HCT116 (cell line): ENCODE data around the gene ADIRF.
"Not testable (repeated sequence)": the region's sequence is repeated elsewhere in the genome, so short reads cannot be mapped to it uniquely, and the experiment has no call there.

Experiments
- CTCF ChIP-seq, 3 experiments: fragments of 200-600 bp in 1 of 3; sonication (generic) in 1 of 3; IDR thresholded peaks in 2 of 3; conservative IDR thresholded peaks in 1 of 3; 2 replicates each; pipeline ENCODE4 v1.5.1; 2012 to 2017; ENCODE audit warnings: low read depth in 2 of 3, low read length in 2 of 3, antibody characterized with exemption in 1 of 3, borderline replicate concordance in 1 of 3, control low read depth in 1 of 3, mild to moderate bottlenecking in 1 of 3, mixed read lengths in 1 of 3, mixed run types in 1 of 3, moderate library complexity in 1 of 3; ENCODE audit not compliant: insufficient read depth in 1 of 3
- ELF1 ChIP-seq: IDR thresholded peaks from 2 replicates; pipeline ENCODE4 v1.6.1; 2012; ENCODE audit warnings: low read depth, borderline replicate concordance
- EZH2phosphoT487 ChIP-seq: fragments of 200-600 bp; IDR thresholded peaks from 2 replicates; pipeline ENCODE4 v1.6.1; 2018; ENCODE audit warnings: antibody characterized with exemption, borderline replicate concordance

- not testable (repeated sequence) for TF ChIP-seq EZH2phosphoT487; CTCF (IDR thresholded peaks at IDR 0.05 in 2 of 3, conservative IDR thresholded peaks at IDR 0.05 in 1 of 3; ENCODE audit: borderline replicate concordance in 1 of 3, insufficient read depth in 1 of 3, low read depth in 2 of 3, low read length in 2 of 3); ELF1
Measured at GRCh38 chr10:87007124-87007523, 38.8 kb downstream of the ADIRF start.
